HG02763 (cell line): ENCODE data around the gene EPHA4.
A peak's percentile ranks its signal among the peaks of the same experiment; 100 is the strongest.

ENCODE experiments used
- ATAC-seq: cut with Tn5 transposase; IDR thresholded peaks from one replicate; pipeline ENCODE4 v1.9.1; 2021; ENCODE audit warnings: mild to moderate bottlenecking, moderate library complexity; ENCODE audit not compliant: unreplicated experiment

Gene EPHA4

DNA sequence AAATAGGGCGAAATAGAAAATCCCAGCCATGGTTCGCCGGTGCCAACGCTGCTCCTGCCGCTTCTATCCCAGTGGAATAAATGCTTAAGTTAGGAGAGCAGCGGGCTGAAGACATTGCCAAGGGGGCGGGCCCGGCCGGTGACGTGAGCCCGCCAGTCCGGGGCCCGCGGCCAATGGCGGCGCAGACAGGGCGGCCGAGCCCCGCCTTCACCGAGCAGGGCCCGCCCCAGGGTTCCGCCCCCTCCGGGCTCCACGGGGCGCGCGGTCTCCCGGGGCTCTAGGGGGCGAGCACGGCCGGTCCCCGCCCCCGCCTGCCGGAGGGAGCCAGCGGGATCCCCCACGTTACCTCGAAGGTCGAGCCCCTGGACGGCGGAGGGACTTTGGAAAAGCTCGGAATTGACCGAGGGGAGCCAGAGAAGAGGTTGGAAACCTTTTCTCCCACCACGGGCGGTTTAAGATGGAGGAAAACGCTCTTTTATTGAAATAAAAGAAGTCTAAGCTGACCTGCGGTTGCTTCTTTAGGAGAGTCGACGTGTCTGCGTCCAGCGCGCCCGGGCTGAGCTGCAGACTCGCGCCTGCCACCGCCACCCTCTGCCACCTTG lies at the start of gene EPHA4:
Gene EPHA4 (minus strand): TSS at position 86 of the 602 bp plus-strand sequence. CDS start 56 bp downstream, at position 30.
- peak; percentile 92 for ATAC-seq

GRCh38 chr2:221618007-221618406 lies 45.9 kb upstream of the EPHA4 start:
- no peak for ATAC-seq

DNA sequence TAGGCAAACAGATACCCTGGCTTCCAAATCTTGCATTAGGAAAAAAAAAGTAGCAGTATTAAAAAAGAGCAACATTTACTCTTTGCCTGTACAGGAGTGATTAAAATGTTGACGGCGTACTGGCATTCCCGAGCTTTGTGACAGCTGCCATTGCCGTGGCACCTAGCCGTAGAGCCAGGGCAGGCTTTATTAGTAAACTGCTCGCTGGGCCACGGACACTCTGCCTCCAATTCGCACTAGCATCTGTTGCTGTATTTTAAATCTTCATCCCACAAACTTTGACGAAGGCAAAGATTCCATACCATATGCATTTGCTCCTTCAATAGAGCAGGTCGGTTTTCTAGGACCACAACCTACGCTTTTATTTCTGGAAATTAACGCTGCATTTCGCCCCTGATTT lies 44.5 kb upstream of the EPHA4 start:
- ATAC-seq = no peak

- no peak for ATAC-seq
These were observed 42.2 kb upstream of the EPHA4 start for GRCh38 chr2:221614274-221614673.

DNA sequence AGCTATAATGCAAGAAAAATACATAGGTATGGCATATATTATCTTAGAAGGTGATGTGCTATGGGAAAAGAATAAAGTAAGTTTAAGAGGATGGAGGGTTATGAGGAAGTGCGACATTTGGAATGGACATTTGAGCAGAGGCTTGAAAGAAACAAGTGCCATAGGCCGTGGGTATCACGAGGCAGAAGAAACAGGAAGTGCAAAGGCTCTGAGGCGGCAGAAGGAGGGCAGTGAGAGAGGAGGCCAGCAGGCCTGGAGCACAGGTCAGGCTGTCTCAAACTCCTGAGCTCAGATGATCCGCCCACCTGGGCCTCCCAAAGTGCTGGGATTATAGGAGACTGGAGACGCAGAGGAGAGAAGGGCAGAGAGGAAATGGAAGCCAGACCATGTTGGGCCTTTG lies 40.7 kb upstream of the EPHA4 start:
- ATAC-seq = no peak

DNA sequence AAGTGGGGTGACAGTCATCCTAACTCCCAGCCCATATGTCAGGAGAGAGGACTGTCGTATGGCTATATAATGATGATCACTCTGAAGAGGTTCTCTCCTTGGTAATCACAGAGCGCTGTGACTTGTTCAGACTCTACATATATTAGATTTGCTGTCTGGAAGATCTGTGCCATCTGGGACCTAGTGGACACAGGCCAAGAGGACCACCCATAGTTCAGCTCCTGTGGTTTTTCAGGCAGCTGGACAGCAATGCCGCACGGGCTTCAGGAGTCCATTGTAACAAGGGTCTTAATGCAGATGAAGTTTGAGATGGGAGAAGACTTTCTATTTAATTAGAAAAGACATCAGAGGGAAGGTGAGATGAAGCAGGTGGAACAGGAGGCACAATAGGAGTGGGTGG lies 40.1 kb upstream of the EPHA4 start:
- ATAC-seq = no peak

DNA sequence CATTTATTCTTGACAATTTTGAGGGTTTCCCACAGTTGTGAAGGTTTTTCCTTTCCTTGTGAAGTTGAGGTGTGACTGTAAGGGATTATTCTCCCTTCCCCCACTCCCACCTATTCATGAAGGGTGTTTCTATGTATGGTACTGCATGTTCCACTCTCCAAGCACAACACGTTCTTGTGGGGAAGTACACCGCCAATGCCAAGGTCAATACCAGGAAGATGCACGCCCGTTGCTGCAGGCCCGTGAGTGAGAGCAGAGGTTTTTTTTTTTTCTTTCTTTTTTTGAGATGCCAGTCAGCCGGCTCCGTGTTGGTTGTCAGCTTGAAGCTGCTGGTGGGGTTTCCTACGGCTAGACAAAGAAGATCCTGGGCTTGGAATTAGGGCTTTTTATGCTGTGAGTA lies 38.6 kb upstream of the EPHA4 start:
- no peak for ATAC-seq

DNA sequence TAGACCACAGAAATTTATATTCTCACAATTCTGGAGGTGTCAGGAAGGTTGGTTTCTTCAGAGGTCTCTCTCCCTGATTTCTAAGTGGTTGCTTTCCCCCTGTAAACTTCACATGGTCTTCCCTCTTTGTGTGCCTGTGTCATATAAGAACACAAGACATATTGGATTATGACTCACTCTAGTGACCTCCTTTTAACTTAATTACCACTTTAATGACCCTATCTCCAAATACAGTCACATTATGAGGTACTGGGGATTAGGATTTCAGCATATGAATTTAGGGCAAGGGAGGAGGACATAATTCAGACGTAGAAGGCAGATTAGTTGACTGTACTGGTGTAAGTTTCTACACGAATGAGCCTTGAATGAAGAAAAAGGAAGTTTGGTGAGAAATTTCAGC lies 38.2 kb upstream of the EPHA4 start:
- no peak for ATAC-seq

DNA sequence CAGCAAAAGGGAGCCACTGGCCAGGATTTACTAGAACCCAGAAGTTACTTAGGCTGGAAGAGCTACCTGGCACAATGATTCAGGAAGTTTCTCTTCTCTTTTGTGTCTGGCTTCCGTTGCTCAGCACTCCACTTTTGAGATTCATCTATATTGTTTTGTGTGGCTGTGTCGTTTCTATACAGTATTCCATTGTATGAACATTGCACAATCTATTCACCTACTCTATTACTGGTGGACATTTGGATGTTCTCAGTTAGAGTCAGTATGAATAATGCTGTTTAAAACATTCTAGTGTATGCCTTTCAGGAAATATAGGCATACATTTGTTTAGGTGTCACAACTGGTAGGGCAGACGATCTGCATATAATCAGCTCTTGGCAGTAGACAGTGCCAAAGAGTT lies 36.3 kb upstream of the EPHA4 start:
- no peak for ATAC-seq

DNA sequence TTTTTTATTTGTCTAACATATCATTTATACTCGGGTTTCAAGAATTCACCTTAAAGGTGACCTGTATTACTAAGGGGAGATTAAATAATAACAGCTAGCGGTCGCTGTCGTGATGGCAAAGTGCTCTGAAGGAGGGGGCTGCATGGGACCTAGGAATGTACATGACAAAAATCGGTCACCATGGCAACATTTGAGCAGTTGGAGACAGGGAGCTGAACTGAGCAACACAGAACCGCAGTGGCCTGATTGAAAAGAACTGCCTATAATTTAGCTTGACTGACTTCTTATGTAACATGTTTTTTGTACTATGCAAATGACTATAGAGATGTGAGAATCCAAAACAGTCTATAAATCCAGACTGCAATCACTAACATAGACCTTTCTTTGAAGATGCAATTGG lies 34.3 kb upstream of the EPHA4 start:
- no peak for ATAC-seq

DNA sequence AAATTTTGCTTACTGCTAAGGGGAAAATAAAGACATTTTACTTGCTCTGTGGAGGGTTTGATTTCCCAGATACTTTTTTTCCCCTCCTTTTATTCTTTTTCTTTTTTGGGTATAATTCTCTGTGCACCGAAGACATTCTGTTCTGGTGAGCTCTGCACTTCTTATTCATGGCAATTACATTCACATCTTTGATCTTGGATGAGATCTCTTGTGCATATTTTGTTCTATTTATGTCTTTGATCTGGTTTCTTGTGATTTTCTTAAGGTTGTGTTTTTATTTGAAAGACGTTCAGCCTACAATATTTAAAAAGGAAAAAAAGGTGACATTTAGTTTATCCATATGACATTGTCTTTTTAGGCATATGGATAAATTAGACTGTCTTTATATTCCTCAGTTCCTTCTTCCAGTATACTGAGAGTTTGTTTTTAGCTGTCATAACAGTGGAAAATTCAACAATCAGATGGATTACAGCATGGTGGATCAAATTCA lies 33.7 kb upstream of the EPHA4 start:
- no peak for ATAC-seq

GRCh38 chr2:221602938-221603337 lies 30.8 kb upstream of the EPHA4 start:
- no peak for ATAC-seq

- no peak for ATAC-seq
These were observed 29.3 kb upstream of the EPHA4 start for GRCh38 chr2:221601376-221601775.

GRCh38 chr2:221600388-221600787 lies 28.3 kb upstream of the EPHA4 start:
- no peak for ATAC-seq

DNA sequence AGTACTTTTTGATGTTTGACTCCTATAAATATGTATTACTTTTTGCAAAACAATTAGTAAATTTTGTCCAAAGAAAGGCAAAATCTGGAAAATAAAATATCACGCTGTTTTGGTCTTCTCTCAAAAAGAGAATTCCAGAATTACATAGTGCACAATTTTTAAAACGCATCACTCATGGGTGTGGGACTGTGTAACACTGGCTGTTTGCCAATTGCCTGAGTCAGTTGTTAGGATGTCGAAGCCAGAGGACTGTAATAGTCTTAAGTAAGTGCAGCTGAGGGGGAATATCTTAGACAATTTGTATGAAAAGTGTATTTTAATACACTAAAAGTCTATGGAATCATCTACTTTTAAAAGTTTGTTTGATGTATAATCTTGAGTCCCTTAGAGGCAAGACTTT lies 24.1 kb upstream of the EPHA4 start:
- ATAC-seq = no peak

- ATAC-seq = no peak
These were observed 18.8 kb upstream of the EPHA4 start for GRCh38 chr2:221590861-221591365.

DNA sequence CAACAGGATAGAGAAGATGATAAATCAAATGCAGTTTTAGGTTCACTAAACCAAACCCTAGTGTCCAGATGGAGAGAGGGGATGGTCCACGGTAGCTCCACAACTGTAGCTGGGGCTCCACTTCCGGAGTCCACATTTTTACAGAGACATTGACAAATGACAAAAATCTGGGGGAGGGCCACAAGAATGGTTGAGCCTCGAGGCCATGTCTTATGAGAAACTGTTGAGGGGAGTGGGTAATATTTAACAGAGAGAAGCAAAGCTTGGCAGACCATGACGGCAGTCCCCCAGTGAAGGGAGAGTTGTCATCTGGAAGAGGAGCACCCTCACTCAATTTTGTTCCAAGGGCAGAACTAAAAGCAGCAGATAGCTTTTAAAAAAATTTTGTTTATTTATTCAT lies 17.6 kb upstream of the EPHA4 start:
- ATAC-seq = no peak

GRCh38 chr2:221588306-221588985 lies 16.3 kb upstream of the EPHA4 start:
- no peak for ATAC-seq

DNA sequence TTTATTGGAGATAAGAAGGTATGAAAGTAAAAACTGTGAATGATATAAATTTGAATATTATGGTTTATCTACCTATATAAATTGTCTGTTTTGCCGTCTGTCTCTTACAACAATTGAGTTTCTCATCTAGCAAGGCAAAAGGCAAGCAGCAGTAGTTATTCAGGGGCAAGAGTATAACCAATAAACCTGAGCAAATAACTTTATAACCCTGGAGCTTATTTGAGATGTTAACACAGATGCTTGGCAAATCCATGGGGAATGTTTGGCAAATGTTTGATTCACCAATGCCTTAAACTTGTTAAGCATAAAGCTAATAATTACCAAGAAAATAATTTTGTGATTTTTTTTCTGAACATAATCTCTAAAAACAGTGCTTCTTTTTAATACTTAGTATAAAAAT lies 9.9 kb upstream of the EPHA4 start:
- ATAC-seq = no peak

DNA sequence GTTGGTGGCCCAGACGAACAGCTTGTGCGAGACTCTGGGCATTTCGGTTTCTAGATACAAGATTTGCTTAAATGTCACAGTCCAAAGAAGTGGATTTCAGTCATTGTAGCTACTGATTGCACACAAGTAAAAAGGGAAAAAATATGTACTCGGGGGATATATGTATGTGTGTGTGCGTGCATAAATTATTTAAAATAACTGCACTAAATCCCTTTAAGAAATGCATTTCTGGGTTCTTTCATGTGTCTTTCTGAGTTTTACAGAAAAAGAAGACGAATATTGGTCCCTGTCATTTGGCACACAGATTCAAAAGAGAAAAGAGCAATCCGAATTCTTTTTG lies 2.1 kb upstream of the EPHA4 start:
- ATAC-seq = no peak

DNA sequence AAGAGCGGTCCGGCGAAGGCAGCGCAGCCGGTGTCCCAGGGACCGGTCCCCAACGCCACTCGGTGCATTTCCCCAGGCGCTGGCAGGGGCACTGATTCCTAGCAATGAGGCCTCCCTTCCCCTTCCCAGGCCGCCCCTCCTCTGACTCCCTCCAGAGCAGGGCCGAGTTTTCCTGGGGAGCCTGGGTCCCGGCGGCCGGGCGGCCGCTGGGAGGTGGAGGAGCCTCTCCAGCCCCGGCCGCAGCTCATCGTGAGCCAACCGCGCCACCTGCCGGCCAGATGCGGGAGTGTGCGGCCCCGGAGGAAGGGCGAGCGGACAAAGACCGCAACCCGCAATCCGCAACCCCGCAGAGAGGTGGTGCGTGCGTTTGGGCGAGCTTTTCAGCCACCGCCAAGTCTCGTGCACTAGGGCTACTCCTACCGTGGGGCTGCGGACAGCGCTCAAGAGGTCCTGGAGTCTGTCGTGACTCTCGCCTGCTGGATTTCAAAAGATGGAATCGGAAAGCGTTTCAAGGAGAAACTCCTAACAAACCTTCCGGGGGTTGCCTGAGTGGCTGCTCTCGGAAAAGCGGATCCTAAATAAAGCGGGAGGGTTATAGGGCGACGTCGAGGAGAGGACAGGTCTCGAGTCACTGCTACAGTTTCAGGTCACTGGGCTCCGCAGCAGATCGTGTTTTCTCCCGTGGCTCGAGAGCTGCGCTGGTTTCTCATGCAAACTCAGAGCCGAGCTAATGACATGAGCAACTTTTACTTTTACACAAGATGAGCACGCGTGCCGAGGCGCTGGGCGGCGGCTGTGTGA lies 1.5 kb upstream of the EPHA4 start:
- peak; percentile 56 for ATAC-seq
